K562 (cell line): Measurements from ENCODE around the gene CCDC69. TPM values are rescaled to one million over a fixed set of nuclear protein-coding genes. Genes with fewer than 3 reads are reported as not detected.
A peak's percentile ranks its signal among the peaks of the same experiment; 100 is the strongest.

Experiments used
- ATF7 ChIP-seq: fragments of 450-650 bp; IDR thresholded peaks from 2 replicates; pipeline ENCODE4 v1.7.1; 2014; ENCODE audit warnings: mild to moderate bottlenecking, moderate library complexity
- BRD4 ChIP-seq: fragments of 200-600 bp; sonication (generic); IDR thresholded peaks from 2 replicates; pipeline ENCODE4 v1.6.1; 2017; ENCODE audit warnings: inconsistent platforms
- HMG20B ChIP-seq: fragments of 250-450 bp; sonication (Bioruptor Pico); IDR thresholded peaks from 2 replicates; pipeline ENCODE4 v1.5.0; 2021; ENCODE audit warnings: mild to moderate bottlenecking
- KDM2B ChIP-seq: fragments of 250-450 bp; sonication (Bioruptor Pico); IDR thresholded peaks from 2 replicates; pipeline ENCODE4 v1.8.0; 2021; ENCODE audit warnings: mild to moderate bottlenecking, moderate library complexity
- NFYB ChIP-seq: IDR thresholded peaks from 2 replicates; pipeline ENCODE4 v1.6.1; 2011; ENCODE audit warnings: mild to moderate bottlenecking, moderate library complexity; ENCODE audit not compliant: insufficient read length; ENCODE audit errors: extremely low read depth
- NONO ChIP-seq, 2 experiments: fragments of 200-400 bp in 1 of 2; fragments of 450-650 bp in 1 of 2; formaldehyde crosslinking in 1 of 2; IDR thresholded peaks; 2 replicates each; pipeline ENCODE4 v1.6.1; 2017; ENCODE audit warnings: low read depth in 2 of 2, mild to moderate bottlenecking in 2 of 2, moderate library complexity in 2 of 2, low read length in 1 of 2
- NR4A1 ChIP-seq, 2 experiments: fragments of 250-450 bp in 1 of 2; fragments of 450-650 bp in 1 of 2; sonication (Bioruptor Pico) in 1 of 2; IDR thresholded peaks; 2 replicates each; pipeline versions ENCODE4 v1.4.0 to v1.6.1; 2016 to 2020; ENCODE audit warnings: mild to moderate bottlenecking in 2 of 2, missing compliant biosample characterization in 1 of 2, missing genetic modification characterization in 1 of 2, moderate library complexity in 1 of 2
- PTBP1 ChIP-seq: fragments of 200-400 bp; formaldehyde crosslinking; IDR thresholded peaks from 2 replicates; pipeline ENCODE4 v1.6.1; 2017; ENCODE audit warnings: low read depth, low read length
- RAD21 ChIP-seq, 2 experiments: fragments of 250-450 bp in 1 of 2; fragments of 450-650 bp in 1 of 2; sonication (Bioruptor Pico) in 1 of 2; formaldehyde crosslinking in 1 of 2; IDR thresholded peaks in 1 of 2; conservative IDR thresholded peaks in 1 of 2; 2 replicates each; pipeline versions ENCODE4 v1.4.0 to v1.8.0; 2020 to 2022; ENCODE audit warnings: mild to moderate bottlenecking in 2 of 2, moderate library complexity in 1 of 2
- RAD51 ChIP-seq: fragments of 450-650 bp; IDR thresholded peaks from 2 replicates; pipeline ENCODE4 v1.7.1; 2016; ENCODE audit warnings: low read depth, mild to moderate bottlenecking, borderline replicate concordance
- RCOR1 ChIP-seq, 2 experiments: IDR thresholded peaks; 2 replicates each; pipeline ENCODE4 v1.6.1; 2012; ENCODE audit warnings: low read depth in 2 of 2, low read length in 2 of 2, borderline replicate concordance in 1 of 2, improper control_type of control experiment in 1 of 2
- RERE ChIP-seq: sonication (generic); formaldehyde crosslinking; IDR thresholded peaks from 2 replicates; pipeline ENCODE4 v1.8.0; 2023; ENCODE audit warnings: missing genetic modification reagents, mild to moderate bottlenecking, borderline replicate concordance
- SMC3 ChIP-seq: conservative IDR thresholded peaks from 2 replicates; pipeline ENCODE4 v1.6.1; 2011; ENCODE audit warnings: low read depth, low read length, improper control_type of control experiment; ENCODE audit not compliant: insufficient read depth
- ZC3H11A ChIP-seq: IDR thresholded peaks from 2 replicates; pipeline ENCODE4 v1.6.1; 2012; ENCODE audit warnings: low read depth, low read length, improper control_type of control experiment
- ZNF165 ChIP-seq: fragments of 250-450 bp; sonication (Bioruptor Pico); IDR thresholded peaks from 2 replicates; pipeline ENCODE4 v1.4.0; 2020; ENCODE audit warnings: borderline replicate concordance
- ZNF24 ChIP-seq: fragments of 450-650 bp; IDR thresholded peaks from 2 replicates; pipeline ENCODE4 v1.6.1; 2016
- ZNF639 ChIP-seq, 2 experiments: fragments of 200-800 bp in 1 of 2; sonication (Bioruptor generic) in 1 of 2; sonication (generic) in 1 of 2; formaldehyde crosslinking in 1 of 2; IDR thresholded peaks in 1 of 2; conservative IDR thresholded peaks in 1 of 2; 2 replicates each; pipeline versions ENCODE4 v1.5.0 to v1.6.1; 2016 to 2020; ENCODE audit warnings: missing compliant biosample characterization in 1 of 2, missing genetic modification characterization in 1 of 2, missing genetic modification reagents in 1 of 2
- polyA plus RNA-seq, 8 experiments: library from polyadenylated mRNA; depleted of rRNA in 4 of 8; stranded (reverse) in 5 of 8; unstranded in 3 of 8; fragments of >200 nt; fragmentation: Nextera tagmentation in 2 of 8; fragmentation: Illumina TruSeq in 1 of 8; extraction: Ambion mirVana in 2 of 8; extraction: Trizol in 1 of 8; gene quantifications; 2 replicates each; pipeline versions ENCODE4 v1.2.1 to v1.2.3, GENCODE V29; 2011 to 2014; ENCODE audit warnings: inconsistent platforms in 1 of 8, missing spikeins in 1 of 8
- total RNA-seq, 7 experiments: library from RNA; depleted of rRNA in 6 of 7; stranded (reverse); fragments of >200 nt in 6 of 7; fragmentation: Illumina TruSeq in 2 of 7; extraction: Trizol in 2 of 7; gene quantifications; 2 replicates each; pipeline versions ENCODE4 v1.2.1 to v1.2.3, GENCODE V29; 2011 to 2021; ENCODE audit warnings: low replicate concordance in 1 of 7
- TF ChIP-seq, protein P1 (sequence below): fragments of 250-450 bp; sonication (Bioruptor Pico); IDR thresholded peaks from 2 replicates; pipeline ENCODE4 v1.4.0; 2020; ENCODE audit warnings: borderline replicate concordance

The CCDC69 gene
- total and polyA plus RNA-seq, 9 of the 15 experiments (the other 6 are each of a cell fraction or from before 2014, with no cell fraction given): 0.65 to 12.2 (median 7.6) TPM

DNA sequence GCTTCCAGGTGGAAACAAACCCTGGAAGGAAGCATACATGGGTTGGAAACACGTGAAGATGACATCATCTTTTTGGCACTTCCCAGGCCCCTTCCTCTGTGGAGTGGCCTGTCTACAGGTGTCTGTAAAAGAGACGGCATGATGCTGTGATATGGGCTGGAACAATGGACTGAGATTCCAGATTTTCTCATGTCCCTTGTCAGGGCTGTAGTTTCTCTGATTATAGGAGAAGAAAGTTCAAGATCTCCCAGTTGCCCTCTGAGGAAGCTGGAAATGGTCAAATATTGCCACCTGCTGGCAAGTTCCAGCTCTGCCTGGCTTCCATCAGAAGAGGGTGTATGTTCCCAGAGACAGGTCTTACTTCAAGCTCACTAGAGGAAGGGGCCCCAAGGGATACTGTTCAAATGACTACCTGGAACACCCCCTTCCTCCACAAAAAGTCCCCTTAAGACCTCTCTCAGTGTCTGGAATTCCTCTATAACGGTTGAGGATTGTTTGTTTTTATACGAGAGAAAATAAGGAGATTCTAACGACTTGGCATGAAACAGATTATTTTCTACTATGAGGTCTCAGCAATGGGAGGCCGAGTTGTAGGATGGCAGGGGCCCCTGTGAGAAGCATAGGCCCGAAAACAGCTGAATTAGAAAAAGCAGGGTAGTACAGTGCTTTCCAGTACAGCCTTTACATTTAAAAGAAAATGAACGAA, 59.1 kb downstream of the CCDC69 start (continued):
- TF ChIP-seq RERE (CRISPR knock-in tag): no peak
- no peak for TF ChIP-seq BRD4
- no peak for TF ChIP-seq HMG20B (CRISPR knock-in tag)
- TF ChIP-seq NFYB: no peak
- TF ChIP-seq SMC3: peak; percentile 96
- TF ChIP-seq ZNF24: no peak
- no peak for TF ChIP-seq ZNF639 (CRISPR knock-in tag; conservative IDR thresholded peaks at IDR 0.05 in 1 of 2, IDR thresholded peaks at IDR 0.05 in 1 of 2)
- no peak for TF ChIP-seq NONO (IDR thresholded peaks at IDR 0.05; ENCODE audit: low read depth in 2 of 2, low read length in 1 of 2)
- peak; percentile 92 for TF ChIP-seq ATF7
- no peak for TF ChIP-seq ZNF165 (CRISPR knock-in tag)
- TF ChIP-seq, protein P1, sequence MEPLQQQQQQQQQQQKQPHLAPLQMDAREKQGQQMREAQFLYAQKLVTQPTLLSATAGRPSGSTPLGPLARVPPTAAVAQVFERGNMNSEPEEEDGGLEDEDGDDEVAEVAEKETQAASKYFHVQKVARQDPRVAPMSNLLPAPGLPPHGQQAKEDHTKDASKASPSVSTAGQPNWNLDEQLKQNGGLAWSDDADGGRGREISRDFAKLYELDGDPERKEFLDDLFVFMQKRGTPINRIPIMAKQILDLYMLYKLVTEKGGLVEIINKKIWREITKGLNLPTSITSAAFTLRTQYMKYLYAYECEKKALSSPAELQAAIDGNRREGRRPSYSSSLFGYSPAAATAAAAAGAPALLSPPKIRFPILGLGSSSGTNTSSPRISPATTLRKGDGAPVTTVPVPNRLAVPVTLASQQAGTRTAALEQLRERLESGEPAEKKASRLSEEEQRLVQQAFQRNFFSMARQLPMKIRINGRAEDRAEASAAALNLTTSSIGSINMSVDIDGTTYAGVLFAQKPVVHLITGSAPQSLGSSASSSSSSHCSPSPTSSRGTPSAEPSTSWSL (CRISPR knock-in tag): no peak
- TF ChIP-seq RAD21 (CRISPR knock-in tag; conservative IDR thresholded peaks at IDR 0.05 in 1 of 2, IDR thresholded peaks at IDR 0.05 in 1 of 2): peak; percentile 96 to 98
- TF ChIP-seq RAD51: no peak
- TF ChIP-seq KDM2B (CRISPR knock-in tag): no peak
- TF ChIP-seq PTBP1: no peak
- TF ChIP-seq NR4A1 (CRISPR knock-in tag; IDR thresholded peaks at IDR 0.05): no peak
- TF ChIP-seq NR4A1 (tag; IDR thresholded peaks at IDR 0.05): no peak
- peak in 1 of 2 experiments; percentile 47; a peak in 1 of 4 replicates for TF ChIP-seq RCOR1 (IDR thresholded peaks at IDR 0.05; ENCODE audit: borderline replicate concordance in 1 of 2, low read depth in 2 of 2, low read length in 2 of 2)
- no peak for TF ChIP-seq ZC3H11A
